GM10266 (cell line): Measurements from ENCODE around the gene RAB3C.

ENCODE experiments used
- DNase-seq: peaks from one replicate; pipeline ENCODE4 v3.0.0; 2012; ENCODE audit errors: extremely low spot score
- CTCF ChIP-seq: IDR thresholded peaks from 2 replicates; pipeline ENCODE4 v1.5.1; 2012; ENCODE audit warnings: mild to moderate bottlenecking, low read depth; ENCODE audit not compliant: control insufficient read depth, insufficient read depth; ENCODE audit errors: missing control alignments

Gene RAB3C

GRCh38 chr5:58635416-58635815 lies 52.5 kb downstream of the RAB3C start:
- TF ChIP-seq CTCF, result no peak
- DNase-seq, result no peak

GRCh38 chr5:58640011-58640410 lies 57.1 kb downstream of the RAB3C start:
- no peak for DNase-seq
- no peak for TF ChIP-seq CTCF

GRCh38 chr5:58641533-58641932 lies 58.7 kb downstream of the RAB3C start:
- no peak for DNase-seq
- TF ChIP-seq CTCF, result no peak

- no peak for DNase-seq
- TF ChIP-seq CTCF, result no peak
These were observed 66.0 kb downstream of the RAB3C start for GRCh38 chr5:58648846-58649245.

- TF ChIP-seq CTCF, result no peak
- no peak for DNase-seq
These were observed 66.8 kb downstream of the RAB3C start for GRCh38 chr5:58649716-58650115.

GRCh38 chr5:58653521-58653920 lies 70.6 kb downstream of the RAB3C start:
- TF ChIP-seq CTCF, result no peak
- DNase-seq, result no peak

GRCh38 chr5:58666141-58666540 lies 83.3 kb downstream of the RAB3C start:
- DNase-seq, result no peak
- TF ChIP-seq CTCF, result no peak
